Measurements from ENCODE around the gene GNL3L. TPM values are rescaled to one million over a fixed set of nuclear protein-coding genes. Genes with fewer than 3 reads are reported as not detected.
"Not testable (repeated sequence)": the region's sequence is repeated elsewhere in the genome, so short reads cannot be mapped to it uniquely, and the experiment has no call there.

The GNL3L gene
- total RNA-seq, 1 experiment from 2014 or later, result 58.9 TPM

DNA sequence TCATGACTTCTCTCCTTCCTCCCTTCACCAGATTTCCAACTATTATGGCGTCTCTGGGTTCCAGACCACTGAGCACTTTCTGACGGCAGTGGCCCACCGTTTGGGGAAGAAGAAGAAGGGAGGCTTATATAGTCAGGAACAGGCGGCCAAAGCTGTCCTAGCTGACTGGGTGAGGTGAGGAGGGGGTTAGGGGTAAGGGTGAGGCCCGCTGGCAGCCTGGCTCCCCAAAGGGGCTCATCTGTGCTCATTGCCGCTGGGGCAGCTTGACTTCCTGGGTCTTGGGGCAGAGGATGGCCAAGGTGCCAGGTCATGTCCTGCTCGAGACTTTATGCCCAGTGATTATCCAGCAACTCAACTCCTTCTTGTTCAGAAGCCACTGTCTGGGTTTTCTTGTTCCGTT lies 21.8 kb downstream of the GNL3L start:
- DNase-seq (ENCODE audit: extremely low read depth, low read depth), result no peak

DNA sequence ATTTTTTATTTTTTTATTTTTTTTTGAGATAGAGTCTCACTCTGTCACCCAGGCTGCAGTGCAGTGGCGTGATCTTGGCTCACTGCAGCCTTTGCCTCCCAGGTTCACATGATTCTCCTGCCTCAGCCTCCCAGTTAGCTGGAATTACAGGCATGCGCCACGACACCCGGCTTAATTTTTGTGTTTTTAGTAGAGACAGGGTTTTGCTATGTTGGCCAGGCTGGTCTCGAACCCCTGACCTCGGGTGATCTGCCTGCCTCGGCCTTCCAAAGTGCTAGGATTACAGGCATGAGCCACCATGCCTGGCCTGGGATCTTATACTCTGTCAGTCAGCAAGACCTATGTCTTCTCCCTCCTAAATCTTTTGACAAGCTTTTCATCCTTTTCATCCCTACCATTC lies 25.0 kb downstream of the GNL3L start:
- not testable (repeated sequence) for DNase-seq (ENCODE audit: extremely low read depth, low read depth)

DNA sequence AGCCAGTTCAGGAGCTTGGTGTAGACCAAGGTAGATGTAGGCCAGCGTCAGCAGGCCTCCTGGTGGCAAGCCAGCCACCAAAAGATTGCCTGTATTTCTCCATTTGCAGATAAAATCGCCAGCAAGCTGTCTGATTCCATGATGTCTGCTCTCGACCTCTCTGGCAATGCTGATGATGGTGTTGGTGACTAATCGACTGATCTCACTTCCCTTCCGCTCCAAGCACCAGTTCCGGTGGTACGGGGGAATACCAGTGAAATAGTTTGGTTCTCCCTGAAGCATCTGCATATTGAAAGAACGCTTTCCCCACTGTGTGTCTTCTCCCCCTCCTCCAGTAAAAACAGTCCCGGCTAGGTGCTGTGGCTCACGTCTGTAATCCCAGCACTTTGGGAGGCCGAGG lies 30.4 kb downstream of the GNL3L start:
- DNase-seq (ENCODE audit: extremely low read depth, low read depth), result no peak

GRCh38 chrX:54561622-54562021 lies 31.6 kb downstream of the GNL3L start:
- no peak for DNase-seq (ENCODE audit: extremely low read depth, low read depth)

- DNase-seq (ENCODE audit: extremely low read depth, low read depth), result no peak
Measured at GRCh38 chrX:54564936-54565335, 34.9 kb downstream of the GNL3L start.

- no peak for DNase-seq (ENCODE audit: extremely low read depth, low read depth)
Measured at GRCh38 chrX:54570332-54570731, 40.3 kb downstream of the GNL3L start.

GRCh38 chrX:54572641-54573040 lies 42.6 kb downstream of the GNL3L start:
- DNase-seq (ENCODE audit: extremely low read depth, low read depth), result not testable (repeated sequence)

GRCh38 chrX:54597728-54598127 lies 67.7 kb downstream of the GNL3L start:
- DNase-seq (ENCODE audit: extremely low read depth, low read depth), result no peak

DNA sequence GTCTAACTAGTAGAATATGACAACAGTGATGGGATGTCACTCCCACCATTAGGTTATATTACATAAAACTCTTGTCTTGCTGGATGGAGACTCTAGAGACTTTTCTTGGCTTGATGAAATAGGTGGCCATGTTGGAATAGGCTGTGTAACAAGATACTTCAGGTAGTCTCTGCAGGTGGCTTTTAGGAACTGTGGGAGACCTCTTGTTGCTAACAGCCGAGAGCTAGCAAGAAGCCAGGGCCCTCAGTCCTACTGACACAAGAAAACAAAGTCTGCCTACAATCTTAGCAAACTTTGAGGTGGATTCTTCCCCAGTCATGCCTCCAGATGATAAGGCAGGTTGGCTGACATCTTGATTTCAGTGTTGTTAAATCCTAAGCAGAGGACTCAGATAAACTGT lies 72.5 kb downstream of the GNL3L start:
- no peak for DNase-seq (ENCODE audit: extremely low read depth, low read depth)

Other genes with a start within 250 kb of the GNL3L start
- 0.43 and 0.67 TPM in 2 replicates for gene WNK3, start 172.2 kb upstream of the GNL3L start, total RNA-seq (2014; rRNA removed; shearing (Covaris generic))
- gene TSR2, start 89.8 kb upstream of the GNL3L start, total RNA-seq (2014; rRNA removed; shearing (Covaris generic)), result 23.9 and 24.0 TPM in 2 replicates
- gene FGD1, start 34.0 kb upstream of the GNL3L start, total RNA-seq (2014; rRNA removed; shearing (Covaris generic)), result 7.9 and 8.7 TPM in 2 replicates

All from NCI-H460 (cell line).